HL-60 (cell line): ENCODE data around the gene ANKRD34A.

Experiments used
- DNase-seq, 2 experiments: peaks; one replicate each; pipeline ENCODE4 v3.0.0-alpha.2; 2010 to 2020; ENCODE audit warnings: low read depth in 1 of 2, low spot score in 1 of 2
- H3K27ac ChIP-seq: fragments of 250-450 bp; sonication (Bioruptor Pico); replicated peaks from 2 replicates; pipeline ENCODE4 v1.5.1; 2020; ENCODE audit warnings: mild to moderate bottlenecking, moderate library complexity
- H3K27me3 ChIP-seq: fragments of 250-450 bp; sonication (Bioruptor Pico); 2 replicates; pipeline ENCODE4 v1.5.1; 2021; ENCODE audit warnings: mild to moderate bottlenecking, moderate library complexity; ENCODE audit not compliant: insufficient read depth, poor library complexity, severe bottlenecking
- H3K4me3 ChIP-seq: replicated peaks from 2 replicates; pipeline ENCODE4 v1.5.1; 2011; ENCODE audit warnings: mild to moderate bottlenecking, control low read depth, low read length; ENCODE audit not compliant: insufficient read depth
- CTCF ChIP-seq: IDR thresholded peaks from one replicate; pipeline ENCODE4 v1.5.1; 2011; ENCODE audit warnings: low read length, control low read depth, inconsistent platforms; ENCODE audit not compliant: insufficient read depth
- GABPA ChIP-seq: IDR thresholded peaks from 2 replicates; pipeline ENCODE4 v1.6.1; 2012; ENCODE audit warnings: low read depth
- POLR2AphosphoS5 ChIP-seq: IDR thresholded peaks from 2 replicates; pipeline ENCODE4 v1.6.1; 2012; ENCODE audit warnings: low read depth
- REST ChIP-seq: IDR thresholded peaks from 2 replicates; pipeline ENCODE4 v1.6.1; 2012; ENCODE audit warnings: low read depth; ENCODE audit not compliant: insufficient replicate concordance
- SPI1 ChIP-seq: IDR thresholded peaks from 2 replicates; pipeline ENCODE4 v1.6.1; 2012; ENCODE audit warnings: low read depth, mild to moderate bottlenecking, borderline replicate concordance

Gene ANKRD34A

GRCh38 chr1:145983960-145984830 is 19.8 kb upstream of the ANKRD34A start:
- Histone ChIP-seq H3K4me3 (no peak overlapping the region), H3K27ac (peak overlapping the region; percentile 79), H3K27me3 (no peaks in the 10 kb centered on the region)
- no peak for DNase-seq
- TF ChIP-seq POLR2AphosphoS5 (no peak), GABPA (no peak), REST (no peak), CTCF (no peak), SPI1 (no peak)

- Histone ChIP-seq H3K4me3 (no peak overlapping the region), H3K27me3 (no peaks in the 10 kb centered on the region), H3K27ac (peak overlapping the region; percentile 21)
- no peak for DNase-seq
- peak; percentile 92 for TF ChIP-seq SPI1
- no peak for TF ChIP-seq CTCF
Measured at GRCh38 chr1:145983206-145983675, 18.9 kb upstream of the ANKRD34A start.

- Histone ChIP-seq H3K27ac (no peak overlapping the region), H3K4me3 (no peak overlapping the region), H3K27me3 (no peaks in the 10 kb centered on the region)
- no peak for TF ChIP-seq POLR2AphosphoS5
- TF ChIP-seq SPI1 = no peak
- no peak for TF ChIP-seq GABPA
- no peak for TF ChIP-seq CTCF
- TF ChIP-seq REST = no peak
- DNase-seq = no peak
Measured at GRCh38 chr1:145982010-145982723, 17.8 kb upstream of the ANKRD34A start.
